Esophagus squamous epithelium (tissue), 5 donors: ENCODE measurements around the gene ZNRF3. TPM values are rescaled to one million over a fixed set of nuclear protein-coding genes. Genes with fewer than 3 reads are reported as not detected.
A peak's percentile ranks its signal among the peaks of the same experiment; 100 is the strongest.
"Not testable (repeated sequence)": the region's sequence is repeated elsewhere in the genome, so short reads cannot be mapped to it uniquely, and the experiment has no call there.

Source experiments
- DNase-seq: peaks from one replicate; lab custom pipeline; 2025; lab: John Stamatoyannopoulos, UW
- H3K27ac ChIP-seq, 4 donors: fragments of 200-600 bp; sonication (generic); one replicate each; pipeline ENCODE4 v1.5.1; 2016 to 2019; ENCODE audit warnings: mild to moderate bottlenecking in 1 of 4
- H3K27me3 ChIP-seq, 4 donors: fragments of 200-600 bp; sonication (generic); 1 replicate in 3 of 4; 2 replicates in 1 of 4; pipeline versions ENCODE4 v1.5.1 to v1.6.0; 2017 to 2021; ENCODE audit warnings: antibody characterized with exemption in 1 of 4
- H3K36me3 ChIP-seq, 3 donors: fragments of 200-600 bp; sonication (generic); one replicate each; pipeline ENCODE4 v1.5.1; 2016 to 2019
- H3K4me1 ChIP-seq, 3 donors: fragments of 200-600 bp; sonication (generic); one replicate each; pipeline ENCODE4 v1.5.1; 2017 to 2019
- H3K4me3 ChIP-seq, 4 donors: fragments of 200-600 bp; sonication (generic); 1 replicate in 3 of 4; 2 replicates in 1 of 4; pipeline ENCODE4 v1.5.1; 2016 to 2019; ENCODE audit warnings: mild to moderate bottlenecking in 2 of 4, moderate library complexity in 1 of 4
- H3K9me3 ChIP-seq, 3 donors: fragments of 200-600 bp; sonication (generic); one replicate each; pipeline ENCODE4 v1.5.1; 2016 to 2019
- CTCF ChIP-seq, 6 experiments: fragments of 450-650 bp in 4 of 6; fragments of 200-600 bp in 2 of 6; sonication (generic) in 2 of 6; IDR thresholded peaks; one replicate each; pipeline ENCODE4 v1.5.1; 2016 to 2019; ENCODE audit warnings: antibody characterized with exemption in 6 of 6, mild to moderate bottlenecking in 4 of 6, moderate library complexity in 4 of 6
- POLR2A ChIP-seq, 4 donors: fragments of 450-650 bp; IDR thresholded peaks; one replicate each; pipeline ENCODE4 v1.6.1; 2017; ENCODE audit warnings: antibody characterized with exemption in 4 of 4, mild to moderate bottlenecking in 4 of 4, moderate library complexity in 3 of 4
- WGBS, 2 donors: methylation state at CpG; one replicate each; pipeline ENCODE4 v1.1.5; 2018; 5-methylcytosine and 5-hydroxymethylcytosine counted together
- intact Hi-C: fragments of 100-400 bp; cut with DNase I; formaldehyde crosslinking; loops from one replicate; pipeline ENCODE4 v1.15.0; 2022
- total RNA-seq, 4 donors: library from RNA; depleted of rRNA; stranded (reverse); fragments of >200 nt; gene quantifications; one replicate each; pipeline ENCODE4 v1.1.0, GENCODE V29; 2016
- donor health status: DM: yes; HTN: yes; CAD: no.

Gene ZNRF3
- total RNA-seq, 4 donors from 2014 or later = 6.6 to 10.9 (median 7.2) TPM

GRCh38 chr22:29003975-29004646, 120.7 kb downstream of the ZNRF3 start:
- Histone ChIP-seq H3K4me1 (peaks cover 0 to 28% (median 14%) of the 10 kb centered on the region in 3 donors), H3K4me3 (no peak overlapping the region)

GRCh38 chr22:29004647-29005371, 121.4 kb downstream of the ZNRF3 start:
- DNase-seq = no peak
- intact Hi-C loops = no loop called here
- Histone ChIP-seq H3K4me3 (peak overlapping the region in 1 of 4 donors; percentile 38), H3K27me3 (no peaks in the 10 kb centered on the region), H3K9me3 (no peaks in the 10 kb centered on the region), H3K36me3 (no peaks in the 10 kb centered on the region), H3K27ac (peak overlapping the region; percentile 13 to 54 (median 48)), H3K4me1 (peaks cover 0 to 28% (median 14%) of the 10 kb centered on the region in 3 donors)
- TF ChIP-seq POLR2A (IDR thresholded peaks at IDR 0.05) (no peak), CTCF (IDR thresholded peaks at IDR 0.05) (no peak)
- WGBS, 2 donors = 26 to 33% methylated on average over 11 to 12 of the region's 20 CpGs

More at GRCh38 chr22:29003975-29004646, 120.7 kb downstream of the ZNRF3 start:
- H3K27ac ChIP-seq = peak overlapping the region; percentile 13 to 54 (median 48)
- TF ChIP-seq CTCF (IDR thresholded peaks at IDR 0.05) (no peak), POLR2A (IDR thresholded peaks at IDR 0.05) (no peak)
- no peaks in the 10 kb centered on the region for H3K27me3 ChIP-seq
- no peak for DNase-seq
- no peaks in the 10 kb centered on the region for H3K36me3 ChIP-seq
- WGBS, 2 donors = 32 to 56% methylated on average over 6 to 8 of the region's 9 CpGs
- intact Hi-C loops = no loop called here
- no peaks in the 10 kb centered on the region for H3K9me3 ChIP-seq

- DNase-seq, H3K27ac ChIP-seq, H3K9me3 ChIP-seq, H3K27me3 ChIP-seq, H3K36me3 ChIP-seq, intact Hi-C loops, H3K4me3 ChIP-seq: not testable (repeated sequence)
- peaks cover 0 to 29% (median 14%) of the 10 kb centered on the region in 3 donors for H3K4me1 ChIP-seq
- 70 to 77% methylated on average over 8 of the region's 8 CpGs for WGBS, 2 donors
Measured at GRCh38 chr22:29005754-29006153, 122.4 kb downstream of the ZNRF3 start.

GRCh38 chr22:29006346-29006745, 123.0 kb downstream of the ZNRF3 start:
- no peak for TF ChIP-seq CTCF (IDR thresholded peaks at IDR 0.05)
- no peak for TF ChIP-seq POLR2A (IDR thresholded peaks at IDR 0.05)
- Histone ChIP-seq H3K4me1 (peaks cover 0 to 35% (median 16%) of the 10 kb centered on the region in 3 donors), H3K27me3 (no peaks in the 10 kb centered on the region), H3K27ac (no peak overlapping the region), H3K4me3 (no peak overlapping the region), H3K9me3 (no peaks in the 10 kb centered on the region), H3K36me3 (no peaks in the 10 kb centered on the region)
- no peak for DNase-seq
- WGBS, 2 donors = 86 to 88% methylated on average over 7 to 8 of the region's 8 CpGs
- intact Hi-C loops = no loop called here

- no peak for DNase-seq
- intact Hi-C loops = no loop called here
- WGBS, 2 donors = 90 to 97% methylated on average over 5 of the region's 5 CpGs
- TF ChIP-seq POLR2A (IDR thresholded peaks at IDR 0.05) (no peak), CTCF (IDR thresholded peaks at IDR 0.05) (no peak)
- Histone ChIP-seq H3K9me3 (no peaks in the 10 kb centered on the region), H3K27ac (no peak overlapping the region), H3K27me3 (no peaks in the 10 kb centered on the region), H3K4me1 (peaks cover 0 to 34% (median 15%) of the 10 kb centered on the region in 3 donors), H3K36me3 (no peaks in the 10 kb centered on the region), H3K4me3 (no peak overlapping the region)
Measured at GRCh38 chr22:29009148-29009547, 125.8 kb downstream of the ZNRF3 start.
